Stomach (tissue), 4 donors: Measurements from ENCODE around the gene RIPOR3.

ENCODE experiments used
- CTCF ChIP-seq, 7 experiments: fragments of 450-650 bp in 4 of 7; fragments of 200-600 bp in 3 of 7; sonication (generic) in 3 of 7; IDR thresholded peaks; one replicate each; pipeline ENCODE4 v1.5.1; 2016 to 2019; ENCODE audit warnings: antibody characterized with exemption in 7 of 7, control low read depth in 2 of 7, mild to moderate bottlenecking in 1 of 7
- POLR2A ChIP-seq, 4 donors: fragments of 450-650 bp; IDR thresholded peaks; one replicate each; pipeline ENCODE4 v1.6.1; 2016; ENCODE audit warnings: antibody characterized with exemption in 4 of 4, control low read depth in 2 of 4, mild to moderate bottlenecking in 1 of 4, moderate library complexity in 1 of 4
- POLR2AphosphoS5 ChIP-seq, 3 donors: sonication (generic); formaldehyde crosslinking; IDR thresholded peaks; one replicate each; pipeline ENCODE4 v1.6.1; 2016; ENCODE audit warnings: antibody characterized with exemption in 3 of 3

DNA sequence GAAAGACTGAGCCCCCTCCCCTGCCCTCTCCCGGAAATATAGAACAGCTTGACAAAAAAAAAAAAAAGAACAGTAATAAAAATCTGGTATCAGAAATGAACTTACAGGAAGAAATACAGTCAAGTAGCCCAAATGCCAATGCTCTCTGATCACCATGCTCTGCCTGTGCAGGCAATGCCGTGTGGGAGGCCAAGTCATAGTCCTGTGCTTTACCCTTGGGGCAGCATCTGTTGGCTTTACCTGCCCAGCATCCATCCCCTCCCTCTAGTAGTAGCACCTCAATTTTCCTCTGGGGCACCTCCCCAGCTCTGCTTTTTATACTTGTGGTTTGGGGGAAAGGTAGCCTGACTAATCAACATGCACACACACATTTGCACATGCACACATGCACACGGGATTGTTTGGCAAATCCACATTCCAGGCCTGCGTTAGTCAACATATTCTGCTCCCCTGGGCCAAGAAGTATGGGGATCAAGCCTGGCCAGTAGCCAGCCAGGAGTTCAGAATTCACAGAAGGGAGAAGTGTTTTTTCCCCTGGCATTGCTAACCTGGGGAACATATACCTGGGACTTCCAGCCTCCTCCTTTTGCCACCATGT is 70.2 kb downstream of the RIPOR3 start:
- TF ChIP-seq CTCF (IDR thresholded peaks at IDR 0.05) (no peak), POLR2AphosphoS5 (IDR thresholded peaks at IDR 0.05) (no peak), POLR2A (IDR thresholded peaks at IDR 0.05) (no peak)
